Kidney epithelial cell (primary cell): ENCODE results near the gene ANKRD13A. TPM values are rescaled to one million over a fixed set of nuclear protein-coding genes. Genes with fewer than 3 reads are reported as not detected.

Experiments
- DNase-seq: peaks from one replicate; pipeline ENCODE4 v3.0.0-alpha.2; 2010; ENCODE audit warnings: low read depth
- H3K27me3 ChIP-seq: 2 replicates; pipeline ENCODE4 v1.6.0; 2011; ENCODE audit warnings: low read length; ENCODE audit not compliant: control insufficient read depth, insufficient read depth
- H3K36me3 ChIP-seq: 2 replicates; pipeline ENCODE4 v1.5.1; 2011; ENCODE audit warnings: low read length; ENCODE audit not compliant: control insufficient read depth, insufficient read depth
- H3K4me3 ChIP-seq: 2 replicates; pipeline ENCODE4 v1.5.1; 2011; ENCODE audit warnings: low read depth, mild to moderate bottlenecking, control low read depth, low read length
- total RNA-seq: library from RNA; depleted of rRNA; stranded (reverse); fragments of >200 nt; gene quantifications from 2 replicates; pipeline ENCODE4 v1.2.3, GENCODE V29; 2015
- TF ChIP-seq, protein P1 (sequence below): IDR thresholded peaks from 2 replicates; pipeline ENCODE4 v1.5.1; 2011; ENCODE audit warnings: mild to moderate bottlenecking, moderate library complexity, low read length, control low read depth, inconsistent platforms; ENCODE audit not compliant: insufficient read depth, poor library complexity, severe bottlenecking

Gene ANKRD13A
- total RNA-seq, 1 donor from 2014 or later, result 40.6 TPM

- no peak overlapping the region for H3K4me3 ChIP-seq
- TF ChIP-seq, protein P1, sequence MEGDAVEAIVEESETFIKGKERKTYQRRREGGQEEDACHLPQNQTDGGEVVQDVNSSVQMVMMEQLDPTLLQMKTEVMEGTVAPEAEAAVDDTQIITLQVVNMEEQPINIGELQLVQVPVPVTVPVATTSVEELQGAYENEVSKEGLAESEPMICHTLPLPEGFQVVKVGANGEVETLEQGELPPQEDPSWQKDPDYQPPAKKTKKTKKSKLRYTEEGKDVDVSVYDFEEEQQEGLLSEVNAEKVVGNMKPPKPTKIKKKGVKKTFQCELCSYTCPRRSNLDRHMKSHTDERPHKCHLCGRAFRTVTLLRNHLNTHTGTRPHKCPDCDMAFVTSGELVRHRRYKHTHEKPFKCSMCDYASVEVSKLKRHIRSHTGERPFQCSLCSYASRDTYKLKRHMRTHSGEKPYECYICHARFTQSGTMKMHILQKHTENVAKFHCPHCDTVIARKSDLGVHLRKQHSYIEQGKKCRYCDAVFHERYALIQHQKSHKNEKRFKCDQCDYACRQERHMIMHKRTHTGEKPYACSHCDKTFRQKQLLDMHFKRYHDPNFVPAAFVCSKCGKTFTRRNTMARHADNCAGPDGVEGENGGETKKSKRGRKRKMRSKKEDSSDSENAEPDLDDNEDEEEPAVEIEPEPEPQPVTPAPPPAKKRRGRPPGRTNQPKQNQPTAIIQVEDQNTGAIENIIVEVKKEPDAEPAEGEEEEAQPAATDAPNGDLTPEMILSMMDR, result no peak
- no peaks in the 10 kb centered on the region for H3K27me3 ChIP-seq
- H3K36me3 ChIP-seq, result no peaks in the 10 kb centered on the region
- DNase-seq, result no peak
Measured at GRCh38 chr12:110029290-110029815, 30.1 kb downstream of the ANKRD13A start.

DNA sequence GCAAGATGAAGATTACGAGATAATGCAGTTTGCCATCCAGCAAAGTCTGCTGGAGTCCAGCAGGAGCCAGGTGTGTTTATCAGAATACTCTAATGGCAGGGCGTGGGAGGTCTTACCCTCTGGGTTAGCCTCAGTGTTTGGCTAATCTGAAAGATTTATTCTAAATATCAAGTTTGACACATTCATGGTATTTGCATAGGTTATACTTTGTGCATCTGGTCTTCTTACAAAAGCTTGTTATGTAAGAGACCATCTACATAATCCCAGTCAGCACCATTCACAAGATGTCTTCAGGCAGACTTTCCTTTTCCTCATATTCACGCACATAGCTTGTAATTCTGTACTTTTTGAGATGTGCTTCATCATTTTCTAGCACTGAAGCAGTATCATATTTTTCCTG lies 34.7 kb downstream of the ANKRD13A start:
- Histone ChIP-seq H3K27me3 (no peaks in the 10 kb centered on the region), H3K36me3 (peaks cover 2% of the 10 kb centered on the region), H3K4me3 (no peak overlapping the region)
- DNase-seq, result no peak
- TF ChIP-seq, protein P1, result no peak

DNA sequence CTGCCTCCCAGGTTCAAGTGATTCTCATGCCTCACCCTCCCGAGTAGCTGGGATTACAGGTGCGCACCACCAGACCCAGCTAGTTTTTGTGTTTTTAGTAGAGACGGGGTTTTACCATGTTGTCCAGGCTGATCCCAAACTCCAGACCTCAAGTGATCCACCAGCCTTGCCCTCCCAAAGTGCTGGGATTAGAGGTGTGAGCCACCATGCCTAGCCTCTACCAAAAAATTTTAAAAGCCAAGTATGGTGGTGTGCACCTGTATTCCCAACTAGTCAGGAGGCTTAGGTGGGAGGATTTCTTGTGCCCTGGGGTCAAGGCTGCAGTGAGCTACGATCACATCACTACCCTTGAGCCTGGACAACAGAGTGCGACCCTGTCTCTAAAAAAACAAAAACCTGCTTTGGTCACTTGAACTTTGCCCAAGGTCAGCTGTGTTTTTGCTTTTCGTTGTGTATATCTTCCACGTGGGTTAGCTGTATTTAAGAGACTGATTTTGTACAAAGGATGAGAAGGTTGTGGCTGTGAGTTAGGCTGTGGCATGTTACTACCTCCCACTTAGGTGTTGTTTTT lies 36.4 kb downstream of the ANKRD13A start:
- TF ChIP-seq, protein P1, result no peak
- H3K36me3 ChIP-seq, result peaks cover 2% of the 10 kb centered on the region
- no peak overlapping the region for H3K4me3 ChIP-seq
- no peaks in the 10 kb centered on the region for H3K27me3 ChIP-seq
- DNase-seq, result no peak

DNA sequence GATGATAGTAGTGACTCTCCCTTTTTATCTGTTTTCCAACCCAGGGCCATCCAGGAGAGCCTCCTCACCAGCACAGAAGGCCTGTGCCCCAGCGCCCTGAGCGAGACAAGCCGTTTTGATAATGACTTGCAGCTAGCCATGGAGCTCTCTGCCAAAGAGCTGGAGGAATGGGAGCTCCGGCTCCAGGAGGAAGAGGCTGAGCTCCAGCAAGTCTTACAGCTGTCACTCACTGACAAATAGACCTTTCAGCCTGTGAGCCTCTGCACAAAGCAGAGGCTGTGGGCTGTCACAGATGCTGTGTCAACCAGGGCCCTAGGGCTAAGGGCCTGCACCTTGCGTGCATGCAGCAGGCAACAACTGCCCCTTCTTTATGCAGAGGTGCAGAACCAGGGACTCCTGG lies 38.1 kb downstream of the ANKRD13A start:
- H3K27me3 ChIP-seq, result no peaks in the 10 kb centered on the region
- TF ChIP-seq, protein P1, result no peak
- H3K4me3 ChIP-seq, result no peak overlapping the region
- no peak for DNase-seq
- H3K36me3 ChIP-seq, result peaks cover 2% of the 10 kb centered on the region

DNA sequence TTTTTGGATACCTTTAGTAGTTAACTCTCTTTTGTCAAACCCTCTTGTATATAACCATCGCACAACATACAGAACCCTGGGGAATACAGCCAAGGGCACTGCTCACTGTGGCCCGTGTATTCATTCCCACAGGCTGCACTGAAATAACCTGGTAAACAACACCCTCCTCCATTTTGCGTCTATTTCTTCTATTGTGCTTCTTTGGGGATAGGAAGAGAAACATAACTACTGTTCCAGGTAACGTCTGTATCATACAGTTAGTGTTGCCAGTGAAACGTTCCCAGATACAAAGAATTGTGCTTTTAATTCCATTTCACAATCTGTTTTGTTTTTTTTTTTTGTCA lies 39.5 kb downstream of the ANKRD13A start:
- Histone ChIP-seq H3K27me3 (no peaks in the 10 kb centered on the region), H3K36me3 (peaks cover 3% of the 10 kb centered on the region), H3K4me3 (no peak overlapping the region)
- TF ChIP-seq, protein P1, result no peak
- no peak for DNase-seq
